Fibroblast of villous mesenchyme (primary cell): Measurements from ENCODE around the gene SYCP1. TPM values are rescaled to one million over a fixed set of nuclear protein-coding genes. Genes with fewer than 3 reads are reported as not detected.
"Not testable (repeated sequence)": the region's sequence is repeated elsewhere in the genome, so short reads cannot be mapped to it uniquely, and the experiment has no call there.

Experiments
- DNase-seq: peaks from one replicate; pipeline ENCODE4 v3.0.0-alpha.2; 2010; ENCODE audit warnings: low read depth
- H3K4me3 ChIP-seq: 2 replicates; pipeline ENCODE4 v1.5.1; 2011; ENCODE audit warnings: low read depth, mild to moderate bottlenecking, low read length
- total RNA-seq: library from RNA; depleted of rRNA; stranded (reverse); fragments of >200 nt; gene quantifications from 2 replicates; pipeline ENCODE4 v1.2.3, GENCODE V29; 2012
- TF ChIP-seq, protein P1 (sequence below): IDR thresholded peaks from 2 replicates; pipeline ENCODE4 v1.5.1; 2012; ENCODE audit warnings: low read depth, mild to moderate bottlenecking, low read length; ENCODE audit not compliant: insufficient read depth

Gene SYCP1
- total RNA-seq, 1 donor, result not detected

DNA sequence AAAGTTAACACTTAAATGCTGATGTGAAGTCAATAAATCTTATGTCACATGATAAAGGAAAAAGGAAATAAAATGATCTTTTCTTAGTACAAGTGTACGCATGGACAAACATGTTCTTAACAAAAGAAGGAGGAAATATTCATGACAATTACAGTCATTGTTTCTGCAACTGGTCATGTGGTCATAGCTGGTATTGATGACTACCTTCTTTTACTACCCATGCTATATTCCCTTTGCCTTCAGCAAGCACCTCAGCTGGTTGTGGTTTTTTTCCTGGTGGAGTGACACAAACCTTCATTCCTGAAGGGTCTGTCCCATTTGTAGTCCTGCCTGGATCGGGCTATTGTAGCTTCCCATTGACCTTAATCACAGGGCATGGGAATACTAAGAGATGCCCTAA, 151.5 kb downstream of the SYCP1 start:
- DNase-seq, result no peak
- TF ChIP-seq, protein P1, sequence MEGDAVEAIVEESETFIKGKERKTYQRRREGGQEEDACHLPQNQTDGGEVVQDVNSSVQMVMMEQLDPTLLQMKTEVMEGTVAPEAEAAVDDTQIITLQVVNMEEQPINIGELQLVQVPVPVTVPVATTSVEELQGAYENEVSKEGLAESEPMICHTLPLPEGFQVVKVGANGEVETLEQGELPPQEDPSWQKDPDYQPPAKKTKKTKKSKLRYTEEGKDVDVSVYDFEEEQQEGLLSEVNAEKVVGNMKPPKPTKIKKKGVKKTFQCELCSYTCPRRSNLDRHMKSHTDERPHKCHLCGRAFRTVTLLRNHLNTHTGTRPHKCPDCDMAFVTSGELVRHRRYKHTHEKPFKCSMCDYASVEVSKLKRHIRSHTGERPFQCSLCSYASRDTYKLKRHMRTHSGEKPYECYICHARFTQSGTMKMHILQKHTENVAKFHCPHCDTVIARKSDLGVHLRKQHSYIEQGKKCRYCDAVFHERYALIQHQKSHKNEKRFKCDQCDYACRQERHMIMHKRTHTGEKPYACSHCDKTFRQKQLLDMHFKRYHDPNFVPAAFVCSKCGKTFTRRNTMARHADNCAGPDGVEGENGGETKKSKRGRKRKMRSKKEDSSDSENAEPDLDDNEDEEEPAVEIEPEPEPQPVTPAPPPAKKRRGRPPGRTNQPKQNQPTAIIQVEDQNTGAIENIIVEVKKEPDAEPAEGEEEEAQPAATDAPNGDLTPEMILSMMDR, result no peak
- no peak overlapping the region for H3K4me3 ChIP-seq

- no peak for DNase-seq
- no peak overlapping the region for H3K4me3 ChIP-seq
- TF ChIP-seq, protein P1, result no peak
These were observed 157.3 kb downstream of the SYCP1 start for GRCh38 chr1:115012006-115012405.

GRCh38 chr1:115012434-115012833, 157.8 kb downstream of the SYCP1 start:
- H3K4me3 ChIP-seq, result no peak overlapping the region
- no peak for DNase-seq
- TF ChIP-seq, protein P1, result no peak

DNA sequence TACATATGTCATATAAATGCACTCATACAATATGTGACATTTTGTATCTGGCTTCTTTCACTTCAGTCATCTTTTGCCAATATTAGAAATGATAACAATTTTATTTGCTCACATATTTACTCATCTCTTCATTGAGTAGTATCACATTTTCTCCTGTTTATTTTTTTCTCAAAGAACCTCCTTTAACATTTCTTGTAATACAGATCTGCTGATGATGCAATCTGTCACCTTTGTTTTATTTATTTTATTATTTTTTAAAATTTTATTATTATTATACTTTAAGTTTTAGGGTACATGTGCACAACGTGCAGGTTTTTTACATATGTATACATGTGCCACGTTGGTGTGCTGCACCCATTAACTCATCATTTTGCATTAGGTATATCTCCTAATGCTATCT, 159.1 kb downstream of the SYCP1 start:
- H3K4me3 ChIP-seq, result no peak overlapping the region
- TF ChIP-seq, protein P1, result no peak
- no peak for DNase-seq

DNA sequence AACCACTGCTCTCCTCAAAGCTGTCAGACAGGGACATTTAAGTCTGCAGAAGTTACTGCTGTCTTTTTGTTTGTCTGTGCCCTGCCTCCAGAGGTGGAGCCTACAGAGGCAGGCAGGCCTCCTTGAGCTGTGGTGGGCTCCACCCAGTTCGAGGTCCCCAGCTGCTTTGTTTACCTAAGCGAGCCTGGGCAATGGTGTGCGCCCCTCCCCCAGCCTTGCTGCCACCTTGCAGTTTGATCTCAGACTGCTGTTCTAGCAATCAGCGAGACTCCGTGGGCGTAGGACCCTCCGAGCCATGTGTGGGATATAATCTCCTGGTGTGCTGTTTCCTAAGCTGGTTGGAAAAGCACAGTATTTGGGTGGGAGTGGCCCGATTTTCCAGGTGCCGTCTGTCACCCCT, 164.9 kb downstream of the SYCP1 start:
- H3K4me3 ChIP-seq, DNase-seq: not testable (repeated sequence)

DNA sequence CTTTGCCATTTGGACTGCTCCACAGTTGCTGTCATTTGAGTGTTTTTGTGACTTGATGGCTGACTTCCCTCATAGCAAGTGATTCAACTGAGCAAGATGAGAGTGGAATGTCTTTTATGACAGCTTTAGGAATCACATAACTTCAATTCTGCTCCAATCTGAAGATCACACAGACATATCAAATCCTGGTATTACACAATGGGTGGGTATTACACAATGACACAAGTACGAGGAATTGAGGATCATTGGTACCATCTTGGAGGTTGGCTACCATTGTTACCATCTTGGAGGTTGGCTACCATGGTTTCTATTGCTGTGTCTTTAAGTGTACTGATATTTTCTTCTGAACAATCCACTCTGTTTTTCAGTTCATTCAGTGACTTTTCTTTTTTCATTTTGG, 166.5 kb downstream of the SYCP1 start:
- no peak for DNase-seq
- TF ChIP-seq, protein P1, result no peak
- H3K4me3 ChIP-seq, result no peak overlapping the region

DNA sequence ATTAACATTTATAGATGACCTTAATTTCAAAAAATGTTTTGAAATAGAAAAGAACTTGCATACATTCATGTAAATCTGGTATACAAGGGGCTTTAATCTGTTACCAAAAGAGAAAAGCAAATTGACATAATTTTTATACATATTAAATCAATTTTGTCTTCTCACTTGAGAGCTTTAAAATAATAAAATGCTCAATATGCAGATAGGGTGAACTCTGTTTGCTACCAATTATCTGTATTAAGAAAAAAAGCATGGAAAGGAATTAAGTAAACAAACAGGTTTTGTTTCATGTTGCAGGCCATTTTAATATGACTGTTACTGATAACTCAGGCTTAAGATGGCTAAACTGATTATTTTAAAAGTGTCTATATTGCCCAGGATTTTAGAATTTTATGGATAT, 168.9 kb downstream of the SYCP1 start:
- H3K4me3 ChIP-seq, result no peak overlapping the region

More for the DNA sequence above, 168.9 kb downstream of the SYCP1 start:
- no peak for DNase-seq
- TF ChIP-seq, protein P1, result no peak
